MM.1S (cell line): ENCODE data around the gene CA12.

Experiments used
- DNase-seq: peaks from one replicate; pipeline ENCODE4 v3.0.0-alpha.2; 2015
- H2AFZ ChIP-seq: fragments of 300-600 bp; sonication (generic); 2 replicates; pipeline ENCODE4 v1.6.0; 2016; ENCODE audit warnings: antibody characterized with exemption, low read length
- H3F3A ChIP-seq: fragments of 300-600 bp; sonication (generic); 2 replicates; pipeline ENCODE4 v1.6.1; 2016; ENCODE audit warnings: mild to moderate bottlenecking, antibody characterized with exemption, low read length, moderate library complexity, mixed read lengths; ENCODE audit not compliant: insufficient read depth
- H3K27ac ChIP-seq: fragments of 300-600 bp; sonication (generic); 2 replicates; pipeline ENCODE4 v1.5.1; 2016; ENCODE audit warnings: mild to moderate bottlenecking, low read length
- H3K27me3 ChIP-seq: fragments of 300-600 bp; sonication (generic); replicated peaks from 2 replicates; pipeline ENCODE4 v1.6.0; 2016; ENCODE audit warnings: low read length; ENCODE audit not compliant: insufficient read depth
- H3K36me3 ChIP-seq: fragments of 300-600 bp; sonication (generic); replicated peaks from 2 replicates; pipeline ENCODE4 v1.6.1; 2016; ENCODE audit warnings: mild to moderate bottlenecking, low read length, mixed read lengths; ENCODE audit not compliant: insufficient read depth
- H3K4me1 ChIP-seq: fragments of 300-600 bp; sonication (generic); 2 replicates; pipeline ENCODE4 v1.6.1; 2016; ENCODE audit warnings: low read length, mixed read lengths
- H3K4me2 ChIP-seq: fragments of 300-600 bp; sonication (generic); 2 replicates; pipeline ENCODE4 v1.6.0; 2016; ENCODE audit warnings: low read depth, low read length
- H3K4me3 ChIP-seq: fragments of 300-600 bp; sonication (generic); 2 replicates; pipeline ENCODE4 v1.5.1; 2016; ENCODE audit warnings: low read length, mixed read lengths
- H3K79me2 ChIP-seq: fragments of 300-600 bp; sonication (generic); 2 replicates; pipeline ENCODE4 v1.6.1; 2016; ENCODE audit warnings: mixed run types, low read length, mixed read lengths
- H3K9ac ChIP-seq: fragments of 300-600 bp; sonication (generic); 2 replicates; pipeline ENCODE4 v1.6.1; 2016; ENCODE audit warnings: low read length, mixed read lengths
- H3K9me2 ChIP-seq: fragments of 300-600 bp; sonication (generic); replicated peaks from 2 replicates; pipeline ENCODE4 v1.6.1; 2016; ENCODE audit warnings: mild to moderate bottlenecking, low read length, mixed read lengths; ENCODE audit not compliant: insufficient read depth
- H3K9me3 ChIP-seq: fragments of 300-600 bp; sonication (generic); replicated peaks from 2 replicates; pipeline ENCODE4 v1.6.1; 2016; ENCODE audit warnings: mild to moderate bottlenecking, low read length, mixed read lengths; ENCODE audit not compliant: insufficient read depth
- H4K20me1 ChIP-seq: fragments of 300-600 bp; sonication (generic); 2 replicates; pipeline ENCODE4 v1.6.1; 2016; ENCODE audit warnings: mild to moderate bottlenecking, low read length, moderate library complexity, mixed read lengths; ENCODE audit not compliant: insufficient read depth
- CTCF ChIP-seq: fragments of 300-600 bp; sonication (generic); IDR thresholded peaks from 2 replicates; pipeline ENCODE4 v1.5.1; 2016; ENCODE audit warnings: antibody characterized with exemption, low read length, mixed read lengths
- EZH2 ChIP-seq: fragments of 300-600 bp; sonication (generic); optimal IDR thresholded peaks from 2 replicates; pipeline ENCODE3; 2017; ENCODE audit warnings: low read depth, mild to moderate bottlenecking, antibody characterized with exemption, low read length, mixed read lengths
- EZH2phosphoT487 ChIP-seq: fragments of 300-600 bp; sonication (generic); IDR thresholded peaks from 2 replicates; pipeline ENCODE4 v1.6.1; 2018; ENCODE audit warnings: antibody characterized with exemption, low read length

CA12 gene

GRCh38 chr15:63409179-63409578, 27.5 kb upstream of the CA12 start:
- H3K36me3 ChIP-seq = no peaks in the 10 kb centered on the region
- H3K9me2 ChIP-seq = no peaks in the 10 kb centered on the region
- H3K4me3 ChIP-seq = no peak overlapping the region
- no peak overlapping the region for H3K27ac ChIP-seq
- H3K9ac ChIP-seq = no peak overlapping the region
- no peak for TF ChIP-seq EZH2phosphoT487
- TF ChIP-seq EZH2 = no peak
- TF ChIP-seq CTCF = no peak
- H4K20me1 ChIP-seq = no peaks in the 10 kb centered on the region
- H3K4me1 ChIP-seq = no peaks in the 10 kb centered on the region
- H3K79me2 ChIP-seq = no peaks in the 10 kb centered on the region
- no peak overlapping the region for H2AFZ ChIP-seq
- no peaks in the 10 kb centered on the region for H3K27me3 ChIP-seq
- DNase-seq = no peak
- no peak overlapping the region for H3K4me2 ChIP-seq
- no peaks in the 10 kb centered on the region for H3K9me3 ChIP-seq
- no peaks in the 10 kb centered on the region for H3F3A ChIP-seq

GRCh38 chr15:63408524-63408923, 26.9 kb upstream of the CA12 start:
- Histone ChIP-seq H3K79me2 (no peaks in the 10 kb centered on the region), H3K4me2 (no peak overlapping the region), H3K4me3 (no peak overlapping the region), H3K9me2 (no peaks in the 10 kb centered on the region), H2AFZ (no peak overlapping the region), H3K9ac (no peak overlapping the region), H3K4me1 (no peaks in the 10 kb centered on the region), H3K36me3 (no peaks in the 10 kb centered on the region), H3F3A (no peaks in the 10 kb centered on the region), H4K20me1 (no peaks in the 10 kb centered on the region), H3K27me3 (no peaks in the 10 kb centered on the region), H3K27ac (no peak overlapping the region), H3K9me3 (no peaks in the 10 kb centered on the region)
- no peak for DNase-seq
- no peak for TF ChIP-seq EZH2phosphoT487
- no peak for TF ChIP-seq EZH2
- TF ChIP-seq CTCF = no peak

GRCh38 chr15:63407612-63408011, 26.0 kb upstream of the CA12 start:
- no peak overlapping the region for H3K27ac ChIP-seq
- H3K4me2 ChIP-seq = no peak overlapping the region
- no peaks in the 10 kb centered on the region for H3K27me3 ChIP-seq
- no peaks in the 10 kb centered on the region for H3K79me2 ChIP-seq
- no peak overlapping the region for H3K4me3 ChIP-seq
- DNase-seq = no peak
- H3K4me1 ChIP-seq = no peaks in the 10 kb centered on the region
- TF ChIP-seq EZH2phosphoT487 (no peak), CTCF (no peak), EZH2 (no peak)
- H3K36me3 ChIP-seq = no peaks in the 10 kb centered on the region
- H4K20me1 ChIP-seq = no peaks in the 10 kb centered on the region
- H2AFZ ChIP-seq = no peak overlapping the region
- H3K9me3 ChIP-seq = no peaks in the 10 kb centered on the region
- no peaks in the 10 kb centered on the region for H3K9me2 ChIP-seq
- no peak overlapping the region for H3K9ac ChIP-seq
- no peaks in the 10 kb centered on the region for H3F3A ChIP-seq
